K562 (cell line): Measurements from ENCODE around the gene EYA4. TPM values are rescaled to one million over a fixed set of nuclear protein-coding genes. Genes with fewer than 3 reads are reported as not detected.

Experiments
- ATAC-seq: fragments of 200-7000 bp; cut with Tn5 transposase; 3 replicates; pipeline ENCODE4 v1.9.1; 2020; ENCODE audit warnings: moderate library complexity
- BruUV-seq: library from RNA; stranded (reverse); fragments of 400-500 nt; replicated peaks from 2 replicates; lab custom pipeline; 2021; lab: Mats Ljungman, UMichigan
- CTCF ChIA-PET: fragments of 300-600 bp; formaldehyde crosslinking; extraction: SDS; loops from one replicate; lab custom pipeline; 2021; ENCODE audit warnings: low intra/inter-chr PET ratio; lab: Yijun Ruan, JAX
- POLR2A ChIA-PET: fragments of 300-600, 350-650 bp; sonication (Branson Sonifier 250); formaldehyde crosslinking; extraction: SDS; loops from one replicate; lab custom pipeline; 2021; ENCODE audit warnings: antibody characterized with exemption, inconsistent platforms; lab: Yijun Ruan, JAX
- DNase-seq, 4 experiments: peaks; one replicate each; pipeline versions ENCODE4 v3.0.0 to v3.0.0-alpha.2; 2011 to 2018; ENCODE audit warnings: low spot score in 3 of 4, mixed read lengths in 3 of 4; ENCODE audit errors: extremely low read depth in 1 of 4
- FAIRE-seq: peaks from 2 replicates; lab custom pipeline; 2011; peaks lifted over from hg19 to GRCh38; lab: Jason Lieb, UNC
- H2AFZ ChIP-seq: 2 replicates; pipeline ENCODE4 v1.6.0; 2011; ENCODE audit warnings: low read depth, low read length, control low read depth, inconsistent platforms
- H3K27ac ChIP-seq: fragments of 200-600 bp; 3 replicates; pipeline ENCODE4 v1.8.0; 2011; ENCODE audit warnings: low read depth, mild to moderate bottlenecking, control low read depth, inconsistent platforms, low read length, moderate library complexity, mixed read lengths; ENCODE audit errors: extremely low read depth
- H3K27me3 ChIP-seq, 2 experiments: fragments of 300-600 bp in 1 of 2; 2 replicates in 1 of 2; 3 replicates in 1 of 2; pipeline versions ENCODE4 v1.6.0 to v1.8.0; 2011; ENCODE audit warnings: inconsistent platforms in 2 of 2, low read length in 2 of 2, mild to moderate bottlenecking in 1 of 2, mixed read lengths in 1 of 2, moderate library complexity in 1 of 2; ENCODE audit not compliant: control insufficient read depth in 2 of 2, insufficient read depth in 2 of 2
- H3K36me3 ChIP-seq: fragments of 300-600 bp; 3 replicates; pipeline ENCODE4 v1.8.0; 2011; ENCODE audit warnings: mild to moderate bottlenecking, low read length, inconsistent platforms; ENCODE audit not compliant: control insufficient read depth, insufficient read depth
- H3K4me1 ChIP-seq, 2 experiments: fragments of 200-600 bp in 1 of 2; replicated peaks in 1 of 2; 2 replicates in 1 of 2; 3 replicates in 1 of 2; pipeline versions ENCODE4 v1.5.1 to v1.8.0; 2011; ENCODE audit warnings: inconsistent platforms in 2 of 2, low read length in 2 of 2, mild to moderate bottlenecking in 1 of 2, mixed read lengths in 1 of 2, moderate library complexity in 1 of 2; ENCODE audit not compliant: control insufficient read depth in 2 of 2, insufficient read depth in 2 of 2
- H3K4me2 ChIP-seq: 2 replicates; pipeline ENCODE4 v1.6.1; 2011; ENCODE audit warnings: low read length, control low read depth, inconsistent platforms, mixed read lengths; ENCODE audit not compliant: insufficient read depth
- H3K4me3 ChIP-seq: fragments of 200-600 bp; sonication (generic), shearing (Covaris generic); 2 replicates; pipeline ENCODE4 v1.5.1; 2016; ENCODE audit warnings: control low read depth, inconsistent platforms
- H3K79me2 ChIP-seq: fragments of 200-600 bp; 3 replicates; pipeline ENCODE4 v1.8.0; 2011; ENCODE audit warnings: low read length, inconsistent platforms; ENCODE audit not compliant: control insufficient read depth, insufficient read depth
- H3K9ac ChIP-seq, 2 experiments: 2 replicates each; pipeline versions ENCODE4 v1.6.0 to v1.6.1; 2011; ENCODE audit warnings: low read depth in 2 of 2, low read length in 2 of 2, control low read depth in 1 of 2, inconsistent platforms in 1 of 2, mild to moderate bottlenecking in 1 of 2, mixed read lengths in 1 of 2; ENCODE audit not compliant: insufficient read depth in 1 of 2
- H3K9me1 ChIP-seq: one replicate; pipeline ENCODE4 v1.6.0; 2011; ENCODE audit warnings: inconsistent platforms, mild to moderate bottlenecking, low read length, moderate library complexity; ENCODE audit not compliant: control insufficient read depth, insufficient read depth
- H3K9me3 ChIP-seq: replicated peaks from 2 replicates; pipeline ENCODE4 v1.5.1; 2011; ENCODE audit warnings: low read depth, low read length, inconsistent platforms; ENCODE audit not compliant: control insufficient read depth, insufficient read depth
- H4K20me1 ChIP-seq: replicated peaks from 2 replicates; pipeline ENCODE4 v1.6.1; 2011; ENCODE audit warnings: low read length, inconsistent platforms, mixed read lengths; ENCODE audit not compliant: control insufficient read depth, insufficient read depth
- CTCF ChIP-seq, 3 experiments: IDR thresholded peaks in 2 of 3; conservative IDR thresholded peaks in 1 of 3; 2 replicates each; pipeline ENCODE4 v1.5.1; 2011 to 2012; ENCODE audit warnings: low read length in 3 of 3, mild to moderate bottlenecking in 3 of 3, control low read depth in 2 of 3, improper control_type of control experiment in 1 of 3, inconsistent platforms in 1 of 3, low read depth in 1 of 3, mixed read lengths in 1 of 3, moderate library complexity in 1 of 3; ENCODE audit not compliant: insufficient read depth in 2 of 3
- GABPA ChIP-seq: fragments of 200-800 bp; sonication (Bioruptor generic); conservative IDR thresholded peaks from 2 replicates; pipeline ENCODE4 v1.6.1; 2016; ENCODE audit warnings: low read depth, missing genetic modification characterization, missing compliant biosample characterization
- GTF2A2 ChIP-seq: IDR thresholded peaks from 2 replicates; pipeline ENCODE4 v1.6.1; 2016; ENCODE audit warnings: mild to moderate bottlenecking, missing genetic modification characterization, missing compliant biosample characterization
- HCFC1 ChIP-seq: IDR thresholded peaks from 2 replicates; pipeline ENCODE4 v1.6.1; 2012; ENCODE audit warnings: low read depth, low read length, improper control_type of control experiment
- HMGXB4 ChIP-seq: sonication (generic); formaldehyde crosslinking; IDR thresholded peaks from 2 replicates; pipeline ENCODE4 v1.8.1; 2023; ENCODE audit warnings: mild to moderate bottlenecking, missing genetic modification reagents
- MTA1 ChIP-seq: fragments of 450-650 bp; IDR thresholded peaks from 2 replicates; pipeline ENCODE4 v1.6.1; 2017; ENCODE audit warnings: borderline replicate concordance
- PTTG1 ChIP-seq: fragments of 450-650 bp; IDR thresholded peaks from 2 replicates; pipeline ENCODE4 v1.6.1; 2016; ENCODE audit warnings: low read depth, mild to moderate bottlenecking, missing genetic modification characterization, missing compliant biosample characterization
- RERE ChIP-seq: sonication (generic); formaldehyde crosslinking; IDR thresholded peaks from 2 replicates; pipeline ENCODE4 v1.8.0; 2023; ENCODE audit warnings: missing genetic modification reagents, mild to moderate bottlenecking, borderline replicate concordance
- SMARCE1 ChIP-seq: fragments of 450-650 bp; IDR thresholded peaks from 2 replicates; pipeline ENCODE4 v1.7.1; 2016; ENCODE audit warnings: mild to moderate bottlenecking
- TEAD1 ChIP-seq, 2 experiments: fragments of 450-650 bp in 1 of 2; sonication (generic) in 1 of 2; formaldehyde crosslinking; IDR thresholded peaks; 2 replicates each; pipeline versions ENCODE4 v1.4.0 to v1.8.0; 2020 to 2022; ENCODE audit warnings: mild to moderate bottlenecking in 2 of 2, missing genetic modification reagents in 1 of 2
- ZC3H8 ChIP-seq: fragments of 450-650 bp; IDR thresholded peaks from 2 replicates; pipeline ENCODE4 v1.6.1; 2017
- ZNF324 ChIP-seq: fragments of 250-450 bp; sonication (Bioruptor Pico); IDR thresholded peaks from 2 replicates; pipeline ENCODE4 v1.4.0; 2020; ENCODE audit warnings: mild to moderate bottlenecking
- WGBS: fragments of 100-300 bp; shearing (Covaris generic); methylation state at CpG from one replicate; pipeline ENCODE4 v1.1.6; 2016; ENCODE audit warnings: low coverage, mixed read lengths; ENCODE audit not compliant: insufficient coverage; ENCODE audit errors: missing lambda C conversion rate; 5-methylcytosine and 5-hydroxymethylcytosine counted together
- in situ Hi-C: fragments of 300-500 bp; cut with MboI; formaldehyde crosslinking; loops from 4 replicates; pipeline ENCODE4 v1.15.0; 2018; ENCODE audit warnings: inconsistent platforms, mixed read lengths
- intact Hi-C: fragments of 100-400 bp; cut with micrococcal nuclease; formaldehyde crosslinking; loops from 2 replicates; pipeline ENCODE4 v1.14.2; 2022
- polyA plus RNA-seq, 8 experiments: library from polyadenylated mRNA; depleted of rRNA in 4 of 8; stranded (reverse) in 5 of 8; unstranded in 3 of 8; fragments of >200 nt; fragmentation: Nextera tagmentation in 2 of 8; fragmentation: Illumina TruSeq in 1 of 8; extraction: Ambion mirVana in 2 of 8; extraction: Trizol in 1 of 8; gene quantifications; 2 replicates each; pipeline versions ENCODE4 v1.2.1 to v1.2.3, GENCODE V29; 2011 to 2014; ENCODE audit warnings: inconsistent platforms in 1 of 8, missing spikeins in 1 of 8
- total RNA-seq, 7 experiments: library from RNA; depleted of rRNA in 6 of 7; stranded (reverse); fragments of >200 nt in 6 of 7; fragmentation: Illumina TruSeq in 2 of 7; extraction: Trizol in 2 of 7; gene quantifications; 2 replicates each; pipeline versions ENCODE4 v1.2.1 to v1.2.3, GENCODE V29; 2011 to 2021; ENCODE audit warnings: low replicate concordance in 1 of 7

The EYA4 gene
- total and polyA plus RNA-seq, 9 of the 15 experiments (the other 6 are each of a cell fraction or from before 2014, with no cell fraction given), result 0.03 to 0.04 TPM; not detected in 7

GRCh38 chr6:133392015-133392414 lies 150.9 kb downstream of the EYA4 start:
- Histone ChIP-seq H3K27ac (no peak overlapping the region), H3K9ac (no peak overlapping the region), H3K4me2 (no peak overlapping the region), H3K36me3 (no peaks in the 10 kb centered on the region), H3K9me3 (no peaks in the 10 kb centered on the region), H3K79me2 (no peaks in the 10 kb centered on the region), H3K4me3 (no peak overlapping the region), H4K20me1 (no peaks in the 10 kb centered on the region), H3K27me3 (no peaks in the 10 kb centered on the region), H2AFZ (no peak overlapping the region), H3K4me1 (no peaks in the 10 kb centered on the region), H3K9me1 (no peaks in the 10 kb centered on the region)
- ChIA-PET CTCF (no interaction called here), POLR2A (no interaction called here)
- FAIRE-seq (no peak), DNase-seq (no peak), ATAC-seq (no peak)
- BruUV-seq, result no TSS peak
- in situ Hi-C loops (no loop called here), intact Hi-C loops (no loop called here)
- WGBS, result 0% methylated on average over 3 of the region's 3 CpGs
- TF ChIP-seq TEAD1 (CRISPR knock-in tag; IDR thresholded peaks at IDR 0.05) (no peak), HMGXB4 (no peak), ZNF324 (CRISPR knock-in tag) (no peak), CTCF (IDR thresholded peaks at IDR 0.05 in 2 of 3, conservative IDR thresholded peaks at IDR 0.05 in 1 of 3; ENCODE audit: insufficient read depth in 2 of 3, low read depth in 1 of 3, low read length in 3 of 3) (no peak), HCFC1 (no peak), SMARCE1 (no peak), MTA1 (no peak), RERE (CRISPR knock-in tag) (no peak), GABPA (tag) (no peak), PTTG1 (tag) (no peak), GTF2A2 (tag) (no peak), ZC3H8 (no peak)
